ENCODE measurements around the gene SLC4A8.

GRCh38 chr12:51512438-51512837, 87.8 kb downstream of the SLC4A8 start:
- no peak for TF ChIP-seq CTCF (IDR thresholded peaks at IDR 0.05)
- no peak for TF ChIP-seq MAX (IDR thresholded peaks at IDR 0.05)
- TF ChIP-seq JUN (IDR thresholded peaks at IDR 0.05) = no peak
- TF ChIP-seq EHMT2 (IDR thresholded peaks at IDR 0.05; ENCODE audit: low read depth) = no peak
- TF ChIP-seq NR3C1 (IDR thresholded peaks at IDR 0.05) = no peak
- no peak for TF ChIP-seq NFE2L2 (conservative IDR thresholded peaks at IDR 0.05; ENCODE audit: low read length)
- TF ChIP-seq SMC3 (IDR thresholded peaks at IDR 0.05) = no peak
- TF ChIP-seq PBX3 (IDR thresholded peaks at IDR 0.05) = no peak
- no peak for TF ChIP-seq MYC (IDR thresholded peaks at IDR 0.05; ENCODE audit: borderline replicate concordance, low read length)
